ENCODE results near the gene PIWIL1.

PIWIL1 gene

DNA sequence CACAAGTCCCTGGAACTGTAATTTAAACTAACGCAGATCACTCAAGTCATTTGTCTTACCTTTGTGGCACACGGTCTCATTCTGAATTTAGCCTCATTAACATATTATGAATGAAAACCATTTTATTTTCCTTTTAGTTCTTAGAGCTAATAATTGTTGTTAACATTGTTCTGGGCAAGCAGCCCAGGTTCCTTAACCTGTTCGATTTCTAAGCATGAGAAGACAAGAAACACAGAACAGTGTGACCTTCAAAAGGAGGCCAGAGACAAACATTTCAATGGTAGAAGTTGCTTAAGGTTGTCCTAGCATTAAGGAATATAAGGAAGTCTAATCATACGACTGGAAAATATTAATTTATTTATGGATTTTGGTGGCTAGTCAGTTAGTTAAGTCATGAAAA, 35.2 kb downstream of the PIWIL1 start:
- DNase-seq (ENCODE audit: low read depth in 1 of 2, low spot score in 1 of 2): no peak

GRCh38 chr12:130374083-130374482, 36.4 kb downstream of the PIWIL1 start:
- no peak for DNase-seq (ENCODE audit: low read depth in 1 of 2, low spot score in 1 of 2)

DNA sequence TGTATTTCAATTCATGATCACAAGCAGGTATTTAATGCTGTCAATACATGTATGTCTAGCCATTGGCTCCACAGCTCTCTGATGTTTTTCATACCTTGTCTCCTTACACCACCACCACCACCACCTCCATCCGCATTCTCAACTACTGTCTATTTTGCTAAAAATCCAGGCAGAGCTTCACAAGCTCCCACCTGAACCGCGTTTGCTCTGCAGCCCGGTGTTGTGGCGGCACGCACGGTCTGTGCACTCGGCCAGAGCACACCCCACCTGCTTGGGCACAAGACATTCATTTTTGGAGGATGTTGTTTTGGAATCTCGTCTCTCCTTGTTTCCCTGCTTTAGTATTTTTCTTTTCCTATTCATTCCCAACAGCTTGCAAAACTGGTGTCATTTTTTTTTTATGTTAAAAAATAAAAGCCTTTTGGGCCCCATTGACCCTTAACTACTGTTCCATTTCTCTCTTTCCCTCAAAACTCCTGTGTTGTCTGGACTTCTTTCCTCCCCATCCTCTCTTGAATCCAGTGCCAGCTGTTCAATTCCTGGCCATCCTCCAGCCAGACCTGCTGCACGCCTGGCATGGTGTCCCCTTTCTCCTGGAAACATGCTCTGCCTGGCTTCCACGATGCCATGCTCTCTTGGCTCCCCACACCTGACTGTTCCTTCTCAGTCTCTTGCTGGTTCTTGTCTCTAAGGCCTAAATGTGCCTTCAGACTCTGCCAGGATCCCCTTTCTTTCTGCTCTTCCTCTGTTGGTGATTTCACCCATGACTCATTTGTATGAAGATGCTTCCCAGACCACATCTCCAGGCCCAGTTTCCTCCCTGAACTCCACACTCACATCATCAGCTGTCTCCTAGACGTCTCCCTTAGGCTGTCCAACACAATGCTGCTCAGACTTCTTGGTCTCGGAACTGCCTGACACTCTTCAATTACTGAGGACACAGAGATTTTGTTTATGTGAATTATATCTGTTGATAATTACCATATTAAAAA, 37.9 kb downstream of the PIWIL1 start:
- no peak for DNase-seq (ENCODE audit: low read depth in 1 of 2, low spot score in 1 of 2)

DNA sequence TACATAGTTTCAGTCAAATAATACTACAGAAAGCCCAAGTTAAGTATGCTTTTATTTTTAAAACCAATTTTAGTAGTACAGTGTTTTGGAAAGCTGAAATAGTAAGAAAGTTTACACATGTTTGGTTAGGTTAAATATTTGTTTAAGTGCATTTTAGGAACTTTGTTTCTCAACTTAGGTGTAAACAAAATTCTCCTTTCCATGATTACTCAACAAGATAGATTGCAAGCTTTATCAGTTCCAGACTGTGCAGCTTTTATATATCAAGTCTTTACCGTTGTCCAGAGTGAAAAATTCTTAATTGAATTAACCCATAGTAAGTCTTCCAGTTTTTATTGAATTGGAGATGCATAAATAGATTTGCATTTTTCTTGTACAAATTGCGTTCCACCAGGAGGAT, 45.1 kb downstream of the PIWIL1 start:
- no peak for DNase-seq (ENCODE audit: low read depth in 1 of 2, low spot score in 1 of 2)

- no peak for DNase-seq (ENCODE audit: low read depth in 1 of 2, low spot score in 1 of 2)
Measured at GRCh38 chr12:130384234-130384633, 46.5 kb downstream of the PIWIL1 start.

DNA sequence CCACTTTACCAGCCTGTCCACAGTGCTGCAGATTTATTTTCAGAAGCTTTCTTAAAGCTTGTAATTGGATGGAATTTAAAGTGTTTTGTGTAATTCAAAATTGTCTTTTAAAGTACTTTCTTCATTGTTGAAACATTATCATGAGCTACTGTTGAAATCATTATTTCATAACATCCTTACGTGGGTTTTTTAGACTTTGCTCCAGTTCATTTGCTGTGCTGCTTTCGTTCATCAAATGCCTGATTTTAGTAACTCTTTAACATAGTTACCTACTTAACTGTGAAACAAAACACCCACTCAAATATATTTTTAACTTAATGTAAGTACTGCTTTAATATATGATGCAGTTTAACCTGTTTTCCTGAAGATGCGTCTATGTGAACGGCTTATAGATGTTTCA, 47.5 kb downstream of the PIWIL1 start:
- no peak for DNase-seq (ENCODE audit: low read depth in 1 of 2, low spot score in 1 of 2)

DNA sequence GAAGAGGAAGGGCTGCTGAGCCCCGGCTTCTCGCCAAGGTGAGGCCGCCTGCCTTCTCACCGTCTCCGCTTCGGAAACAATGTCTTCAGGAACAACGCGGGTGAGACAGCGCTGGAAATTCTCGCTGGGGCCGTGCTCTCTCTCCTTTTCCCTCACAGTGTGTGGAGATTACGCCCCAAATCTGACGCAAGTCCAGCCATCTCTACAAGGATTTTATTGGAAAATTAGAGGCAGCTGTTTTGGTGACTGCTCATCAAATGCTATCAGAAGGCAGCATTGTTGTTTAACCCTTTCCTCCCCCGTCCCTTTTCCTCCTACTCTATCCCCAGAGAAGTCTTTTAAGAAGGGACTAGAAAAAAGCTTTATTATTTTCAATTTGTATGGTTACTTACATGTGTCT, 53.5 kb downstream of the PIWIL1 start:
- DNase-seq (ENCODE audit: low read depth in 1 of 2, low spot score in 1 of 2): no peak

- no peak for DNase-seq (ENCODE audit: low read depth in 1 of 2, low spot score in 1 of 2)
Measured at GRCh38 chr12:130394906-130395305, 57.2 kb downstream of the PIWIL1 start.

GRCh38 chr12:130396667-130397066, 59.0 kb downstream of the PIWIL1 start:
- no peak for DNase-seq (ENCODE audit: low read depth in 1 of 2, low spot score in 1 of 2)

DNA sequence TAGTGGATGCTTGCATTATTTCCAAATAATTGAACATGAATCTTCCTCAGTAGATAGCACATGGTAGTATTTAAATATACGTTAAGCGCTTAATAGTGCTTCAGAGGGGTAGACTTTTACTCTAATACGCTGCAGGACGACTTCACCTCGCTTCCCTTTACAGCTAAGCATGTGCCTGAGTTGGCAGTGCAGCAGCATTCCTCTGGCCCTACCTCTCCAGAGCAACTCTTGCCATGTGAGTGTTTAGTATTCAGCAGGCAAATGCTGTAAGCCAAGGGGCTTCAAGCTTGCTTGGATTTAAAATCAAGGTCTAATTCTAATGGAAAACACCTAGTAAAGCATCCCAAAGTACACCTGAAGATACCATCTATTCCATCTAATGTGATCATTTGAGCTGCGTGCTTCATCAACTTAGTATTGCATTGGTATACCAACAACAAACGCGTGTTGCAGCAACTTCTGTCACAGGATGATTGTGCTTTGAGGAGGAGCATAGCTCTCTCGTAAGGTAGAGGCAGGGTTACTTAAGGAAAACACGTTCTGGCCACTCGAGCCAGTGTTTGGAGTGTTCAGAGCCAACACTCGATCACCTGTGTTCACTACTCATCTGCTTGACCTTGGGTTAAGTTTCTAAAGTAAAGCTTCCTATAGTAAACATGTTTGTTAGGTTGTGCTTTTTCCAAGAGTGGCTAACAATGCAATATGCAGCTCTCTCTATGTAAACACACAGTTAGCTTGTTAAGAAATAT, 60.6 kb downstream of the PIWIL1 start:
- DNase-seq (ENCODE audit: low read depth in 1 of 2, low spot score in 1 of 2): no peak

GRCh38 chr12:130401703-130402102, 64.0 kb downstream of the PIWIL1 start:
- DNase-seq (ENCODE audit: low read depth in 1 of 2, low spot score in 1 of 2): no peak

DNA sequence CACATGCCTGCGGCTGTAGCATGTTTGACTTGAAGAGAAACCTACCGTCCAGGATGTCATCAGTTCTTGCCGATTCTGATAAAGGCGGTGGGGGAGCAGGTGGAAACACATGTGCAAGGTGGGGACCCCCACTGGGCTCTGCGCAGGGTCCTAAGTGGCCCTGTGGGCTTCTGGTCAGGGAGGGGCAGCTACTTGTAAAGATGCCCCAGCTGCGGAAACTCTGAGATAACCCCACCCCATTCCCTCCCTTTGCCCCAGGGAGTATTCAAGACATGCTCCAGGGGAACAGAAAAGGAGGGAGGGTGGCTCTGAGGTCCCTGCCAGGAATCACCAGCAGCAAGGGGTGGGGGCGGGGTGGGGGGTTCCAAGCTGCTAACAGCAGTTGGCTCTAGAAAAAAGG, 67.6 kb downstream of the PIWIL1 start:
- no peak for DNase-seq (ENCODE audit: low read depth in 1 of 2, low spot score in 1 of 2)

- no peak for DNase-seq (ENCODE audit: low read depth in 1 of 2, low spot score in 1 of 2)
Measured at GRCh38 chr12:130412384-130412783, 74.7 kb downstream of the PIWIL1 start.

GRCh38 chr12:130413909-130414308, 76.2 kb downstream of the PIWIL1 start:
- no peak for DNase-seq (ENCODE audit: low read depth in 1 of 2, low spot score in 1 of 2)

DNA sequence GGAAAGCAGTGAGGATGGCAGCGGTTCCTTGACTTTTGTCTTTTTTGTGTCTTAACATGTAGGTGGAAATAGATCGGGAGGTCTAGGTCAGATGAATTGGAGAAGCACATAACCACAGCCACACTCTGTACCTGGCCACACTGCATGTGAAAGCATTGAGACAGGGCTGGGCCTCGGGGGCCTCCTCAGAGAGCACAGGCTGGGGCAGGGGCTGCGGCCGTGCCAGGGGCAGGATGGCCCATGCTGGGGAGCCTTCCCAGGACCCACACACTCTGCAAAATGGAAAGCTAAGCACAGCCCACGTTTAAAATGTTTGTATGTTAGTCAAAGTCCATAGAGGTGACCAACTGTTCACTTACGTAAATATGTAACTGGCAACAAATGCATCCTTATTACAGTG, 76.7 kb downstream of the PIWIL1 start:
- no peak for DNase-seq (ENCODE audit: low read depth in 1 of 2, low spot score in 1 of 2)

- DNase-seq (ENCODE audit: low read depth in 1 of 2, low spot score in 1 of 2): no peak
Measured at GRCh38 chr12:130418251-130418650, 80.6 kb downstream of the PIWIL1 start.

DNA sequence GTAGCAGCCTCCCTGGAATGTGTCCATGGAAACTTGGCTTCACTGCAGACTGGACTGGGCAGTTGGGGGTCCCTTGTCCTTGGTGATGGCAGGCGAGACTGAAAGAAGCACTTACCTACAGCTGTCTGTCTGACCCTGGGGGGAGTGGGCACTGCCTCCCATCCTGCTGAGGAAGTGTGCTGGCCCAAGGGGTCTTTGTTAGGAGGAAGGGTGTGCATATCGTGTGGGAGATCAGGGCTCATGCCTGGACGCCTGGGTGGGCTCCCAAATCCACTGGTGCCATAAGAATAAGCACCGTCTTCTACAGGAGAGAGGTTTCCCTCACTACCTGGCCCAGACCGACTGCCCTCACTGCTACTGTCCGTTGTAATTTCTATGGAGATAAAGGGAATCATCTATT, 81.4 kb downstream of the PIWIL1 start:
- DNase-seq (ENCODE audit: low read depth in 1 of 2, low spot score in 1 of 2): no peak

GRCh38 chr12:130420071-130420470, 82.4 kb downstream of the PIWIL1 start:
- no peak for DNase-seq (ENCODE audit: low read depth in 1 of 2, low spot score in 1 of 2)

DNA sequence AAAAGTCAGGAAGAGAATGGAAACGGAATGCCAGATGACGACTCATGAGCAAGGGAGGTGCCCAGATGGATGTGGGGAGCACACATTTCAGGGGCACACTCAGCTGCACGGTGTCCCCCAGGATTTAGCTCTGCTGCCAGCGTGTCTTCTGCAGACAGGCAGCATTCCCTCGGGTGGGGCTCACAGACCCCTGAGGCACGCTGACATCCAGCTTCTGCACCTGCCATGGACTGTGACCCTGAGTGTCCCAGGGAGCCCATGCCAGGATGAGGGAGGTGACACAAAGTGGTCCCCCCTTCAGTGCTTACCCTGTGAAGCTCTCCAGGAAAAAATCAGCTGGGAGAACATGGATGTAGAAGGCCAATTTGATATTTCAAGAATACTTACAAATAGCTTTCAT, 84.2 kb downstream of the PIWIL1 start:
- DNase-seq (ENCODE audit: low read depth in 1 of 2, low spot score in 1 of 2): no peak

Data from activated T-helper 1 cell treated with anti-CD3 and anti-CD28 coated beads, Interleukin-2, amount 50 U/mL, for 16 hours (primary cell).